Liver (tissue), 9 donors: Measurements from ENCODE around the gene C19orf33. TPM values are rescaled to one million over a fixed set of nuclear protein-coding genes. Genes with fewer than 3 reads are reported as not detected.

Source experiments
- DNase-seq: peaks from one replicate; pipeline ENCODE4 v3.0.0-alpha.2; 2017; ENCODE audit warnings: low spot score
- H3K27ac ChIP-seq, 2 donors: one replicate each; pipeline ENCODE4 v1.7.0; 2013; ENCODE audit warnings: inconsistent platforms in 2 of 2, low read length in 2 of 2, control low read depth in 1 of 2, low read depth in 1 of 2, mild to moderate bottlenecking in 1 of 2
- H3K27me3 ChIP-seq, 4 donors: one replicate each; pipeline versions ENCODE4 v1.6.1 to v1.7.0; 2013; ENCODE audit warnings: low read length in 3 of 4, inconsistent platforms in 1 of 4, mild to moderate bottlenecking in 1 of 4, moderate library complexity in 1 of 4; ENCODE audit not compliant: control insufficient read depth in 4 of 4, insufficient read depth in 4 of 4
- H3K36me3 ChIP-seq, 4 donors: one replicate each; pipeline versions ENCODE4 v1.6.1 to v1.7.0; 2013; ENCODE audit warnings: low read length in 3 of 4, mild to moderate bottlenecking in 3 of 4, low read depth in 1 of 4, moderate library complexity in 1 of 4; ENCODE audit not compliant: control insufficient read depth in 4 of 4, insufficient read depth in 3 of 4
- H3K4me1 ChIP-seq, 4 donors: one replicate each; pipeline versions ENCODE4 v1.6.1 to v1.7.0; 2013; ENCODE audit warnings: low read length in 3 of 4, mild to moderate bottlenecking in 3 of 4, moderate library complexity in 1 of 4; ENCODE audit not compliant: control insufficient read depth in 4 of 4, insufficient read depth in 4 of 4
- H3K4me3 ChIP-seq, 3 donors: one replicate each; pipeline versions ENCODE4 v1.6.1 to v1.7.0; 2013; ENCODE audit warnings: low read length in 3 of 3, control low read depth in 1 of 3, low read depth in 1 of 3, mild to moderate bottlenecking in 1 of 3
- H3K9ac ChIP-seq, 2 donors: one replicate each; pipeline ENCODE4 v1.7.0; 2013; ENCODE audit warnings: low read length in 2 of 2, mild to moderate bottlenecking in 2 of 2, moderate library complexity in 2 of 2, control low read depth in 1 of 2, low read depth in 1 of 2
- H3K9me3 ChIP-seq, 4 donors: one replicate each; pipeline versions ENCODE4 v1.6.1 to v1.7.0; 2013; ENCODE audit warnings: low read length in 3 of 4; ENCODE audit not compliant: control insufficient read depth in 4 of 4
- EGR1 ChIP-seq, 2 donors: IDR thresholded peaks; 2 replicates each; pipeline ENCODE4 v1.6.1; 2016 to 2018; ENCODE audit warnings: antibody characterized with exemption in 2 of 2, low read depth in 2 of 2
- FOXA1 ChIP-seq: IDR thresholded peaks from 2 replicates; pipeline ENCODE4 v1.6.1; 2016; ENCODE audit warnings: antibody characterized with exemption
- FOXA2 ChIP-seq: IDR thresholded peaks from 2 replicates; pipeline ENCODE4 v1.6.1; 2016; ENCODE audit warnings: antibody characterized with exemption
- GABPA ChIP-seq, 2 donors: IDR thresholded peaks in 1 of 2; conservative IDR thresholded peaks in 1 of 2; 2 replicates each; pipeline ENCODE4 v1.6.1; 2016; ENCODE audit warnings: antibody characterized with exemption in 2 of 2, mild to moderate bottlenecking in 1 of 2, moderate library complexity in 1 of 2
- HNF4A ChIP-seq, 2 donors: conservative IDR thresholded peaks; 2 replicates each; pipeline ENCODE4 v1.6.1; 2016; ENCODE audit warnings: antibody characterized with exemption in 2 of 2, mild to moderate bottlenecking in 2 of 2
- HNF4G ChIP-seq: IDR thresholded peaks from 2 replicates; pipeline ENCODE4 v1.6.1; 2016; ENCODE audit warnings: antibody characterized with exemption
- NR2F2 ChIP-seq: IDR thresholded peaks from 2 replicates; pipeline ENCODE4 v1.6.1; 2016; ENCODE audit warnings: antibody characterized with exemption
- RAD21 ChIP-seq, 2 donors: IDR thresholded peaks; 2 replicates each; pipeline ENCODE4 v1.6.1; 2016; ENCODE audit warnings: antibody characterized with exemption in 2 of 2, mild to moderate bottlenecking in 2 of 2
- SP1 ChIP-seq: IDR thresholded peaks from 2 replicates; pipeline ENCODE4 v1.6.1; 2018; ENCODE audit warnings: antibody characterized with exemption, mild to moderate bottlenecking
- TAF1 ChIP-seq: conservative IDR thresholded peaks from 2 replicates; pipeline ENCODE4 v1.6.1; 2016; ENCODE audit warnings: antibody characterized with exemption, mild to moderate bottlenecking
- YY1 ChIP-seq: IDR thresholded peaks from 2 replicates; pipeline ENCODE4 v1.6.1; 2016; ENCODE audit warnings: antibody characterized with exemption, mild to moderate bottlenecking
- WGBS: extraction: QIAGEN DNeasy Blood & Tissue Kit; methylation state at CpG from one replicate; pipeline ENCODE4 v1.1.7; 2013; 5-methylcytosine and 5-hydroxymethylcytosine counted together
- polyA plus RNA-seq, 2 donors: library from polyadenylated mRNA; stranded (reverse) in 1 of 2; unstranded in 1 of 2; fragments of 200-250 nt in 1 of 2; fragments of >200 nt in 1 of 2; fragmentation: Nextera tagmentation in 1 of 2; extraction: Ambion mirVana in 1 of 2; gene quantifications; one replicate each; pipeline versions ENCODE4 v1.2.1 to v1.2.3, GENCODE V29; 2013 to 2015
- total RNA-seq, 2 donors: library from RNA; depleted of rRNA; stranded (reverse); fragments of >200 nt; gene quantifications; one replicate each; pipeline ENCODE4 v1.2.3, GENCODE V29; 2014
- TF ChIP-seq, protein P1 (sequence below): IDR thresholded peaks from 2 replicates; pipeline ENCODE4 v1.6.1; 2016; ENCODE audit warnings: antibody characterized with exemption
- TF ChIP-seq, protein P2 (sequence below): IDR thresholded peaks from 2 replicates; pipeline ENCODE4 v1.6.1; 2016; ENCODE audit warnings: antibody characterized with exemption
- TF ChIP-seq, protein P3 (sequence below): fragments of 150-350 bp; IDR thresholded peaks from 2 replicates; pipeline ENCODE4 v1.5.1; 2017; ENCODE audit warnings: improper control_type of control experiment, low read depth, low read length; ENCODE audit not compliant: missing input control
- TF ChIP-seq, protein P4 (sequence below): IDR thresholded peaks from 2 replicates; pipeline ENCODE4 v1.6.1; 2016; ENCODE audit warnings: antibody characterized with exemption, mild to moderate bottlenecking
- TF ChIP-seq, protein P5 (sequence below): IDR thresholded peaks from 2 replicates; pipeline ENCODE4 v1.6.1; 2016; ENCODE audit warnings: antibody characterized with exemption
- donor health status: healthy.
- donor health status: healthy.
- donor health status: healthy.
- donor health status: healthy.
- donor health status: healthy.

The C19orf33 gene
- total and polyA plus RNA-seq, 4 donors = 0.36 to 1.6 TPM; not detected in 2

DNA sequence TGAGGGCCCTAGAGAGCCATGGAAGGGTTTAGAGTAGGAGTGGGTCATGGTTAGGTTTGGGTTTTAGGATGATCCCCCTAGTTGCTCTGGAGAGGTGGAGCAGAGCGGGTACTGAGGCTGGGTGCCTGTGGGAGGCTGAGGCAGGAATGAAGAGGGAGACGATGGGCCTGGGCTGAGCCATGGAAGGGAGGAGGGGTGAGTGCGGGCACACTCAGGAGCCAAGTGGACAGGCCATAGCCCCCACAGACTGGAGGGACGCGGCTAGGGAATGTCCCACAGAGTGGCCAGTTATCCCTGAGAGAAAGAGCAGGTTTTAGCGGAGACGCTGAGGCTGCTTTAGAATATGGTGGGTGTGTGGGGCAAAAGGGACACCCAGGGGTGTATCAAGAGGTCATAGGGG is 25.6 kb downstream of the C19orf33 start:
- H3K27me3 ChIP-seq = no peaks in the 10 kb centered on the region
- DNase-seq = no peak
- peaks cover 0 to 10% (median under 1%) of the 10 kb centered on the region in 4 donors for H3K36me3 ChIP-seq
- no peak overlapping the region for H3K4me3 ChIP-seq
- no peaks in the 10 kb centered on the region for H3K9me3 ChIP-seq
- H3K27ac ChIP-seq = no peak overlapping the region
- no peak overlapping the region for H3K9ac ChIP-seq
- no peak for TF ChIP-seq YY1
- TF ChIP-seq, protein P1, sequence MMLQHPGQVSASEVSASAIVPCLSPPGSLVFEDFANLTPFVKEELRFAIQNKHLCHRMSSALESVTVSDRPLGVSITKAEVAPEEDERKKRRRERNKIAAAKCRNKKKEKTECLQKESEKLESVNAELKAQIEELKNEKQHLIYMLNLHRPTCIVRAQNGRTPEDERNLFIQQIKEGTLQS = no peak
- no peak for TF ChIP-seq GABPA (IDR thresholded peaks at IDR 0.05 in 1 of 2, conservative IDR thresholded peaks at IDR 0.05 in 1 of 2)
- no peak for TF ChIP-seq FOXA1
- TF ChIP-seq, protein P2, sequence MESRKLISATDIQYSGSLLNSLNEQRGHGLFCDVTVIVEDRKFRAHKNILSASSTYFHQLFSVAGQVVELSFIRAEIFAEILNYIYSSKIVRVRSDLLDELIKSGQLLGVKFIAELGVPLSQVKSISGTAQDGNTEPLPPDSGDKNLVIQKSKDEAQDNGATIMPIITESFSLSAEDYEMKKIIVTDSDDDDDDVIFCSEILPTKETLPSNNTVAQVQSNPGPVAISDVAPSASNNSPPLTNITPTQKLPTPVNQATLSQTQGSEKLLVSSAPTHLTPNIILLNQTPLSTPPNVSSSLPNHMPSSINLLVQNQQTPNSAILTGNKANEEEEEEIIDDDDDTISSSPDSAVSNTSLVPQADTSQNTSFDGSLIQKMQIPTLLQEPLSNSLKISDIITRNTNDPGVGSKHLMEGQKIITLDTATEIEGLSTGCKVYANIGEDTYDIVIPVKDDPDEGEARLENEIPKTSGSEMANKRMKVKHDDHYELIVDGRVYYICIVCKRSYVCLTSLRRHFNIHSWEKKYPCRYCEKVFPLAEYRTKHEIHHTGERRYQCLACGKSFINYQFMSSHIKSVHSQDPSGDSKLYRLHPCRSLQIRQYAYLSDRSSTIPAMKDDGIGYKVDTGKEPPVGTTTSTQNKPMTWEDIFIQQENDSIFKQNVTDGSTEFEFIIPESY = no peak
- no peak for TF ChIP-seq NR2F2
- no peak for TF ChIP-seq SP1
- TF ChIP-seq, protein P3, sequence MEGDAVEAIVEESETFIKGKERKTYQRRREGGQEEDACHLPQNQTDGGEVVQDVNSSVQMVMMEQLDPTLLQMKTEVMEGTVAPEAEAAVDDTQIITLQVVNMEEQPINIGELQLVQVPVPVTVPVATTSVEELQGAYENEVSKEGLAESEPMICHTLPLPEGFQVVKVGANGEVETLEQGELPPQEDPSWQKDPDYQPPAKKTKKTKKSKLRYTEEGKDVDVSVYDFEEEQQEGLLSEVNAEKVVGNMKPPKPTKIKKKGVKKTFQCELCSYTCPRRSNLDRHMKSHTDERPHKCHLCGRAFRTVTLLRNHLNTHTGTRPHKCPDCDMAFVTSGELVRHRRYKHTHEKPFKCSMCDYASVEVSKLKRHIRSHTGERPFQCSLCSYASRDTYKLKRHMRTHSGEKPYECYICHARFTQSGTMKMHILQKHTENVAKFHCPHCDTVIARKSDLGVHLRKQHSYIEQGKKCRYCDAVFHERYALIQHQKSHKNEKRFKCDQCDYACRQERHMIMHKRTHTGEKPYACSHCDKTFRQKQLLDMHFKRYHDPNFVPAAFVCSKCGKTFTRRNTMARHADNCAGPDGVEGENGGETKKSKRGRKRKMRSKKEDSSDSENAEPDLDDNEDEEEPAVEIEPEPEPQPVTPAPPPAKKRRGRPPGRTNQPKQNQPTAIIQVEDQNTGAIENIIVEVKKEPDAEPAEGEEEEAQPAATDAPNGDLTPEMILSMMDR = no peak
- TF ChIP-seq, protein P4, sequence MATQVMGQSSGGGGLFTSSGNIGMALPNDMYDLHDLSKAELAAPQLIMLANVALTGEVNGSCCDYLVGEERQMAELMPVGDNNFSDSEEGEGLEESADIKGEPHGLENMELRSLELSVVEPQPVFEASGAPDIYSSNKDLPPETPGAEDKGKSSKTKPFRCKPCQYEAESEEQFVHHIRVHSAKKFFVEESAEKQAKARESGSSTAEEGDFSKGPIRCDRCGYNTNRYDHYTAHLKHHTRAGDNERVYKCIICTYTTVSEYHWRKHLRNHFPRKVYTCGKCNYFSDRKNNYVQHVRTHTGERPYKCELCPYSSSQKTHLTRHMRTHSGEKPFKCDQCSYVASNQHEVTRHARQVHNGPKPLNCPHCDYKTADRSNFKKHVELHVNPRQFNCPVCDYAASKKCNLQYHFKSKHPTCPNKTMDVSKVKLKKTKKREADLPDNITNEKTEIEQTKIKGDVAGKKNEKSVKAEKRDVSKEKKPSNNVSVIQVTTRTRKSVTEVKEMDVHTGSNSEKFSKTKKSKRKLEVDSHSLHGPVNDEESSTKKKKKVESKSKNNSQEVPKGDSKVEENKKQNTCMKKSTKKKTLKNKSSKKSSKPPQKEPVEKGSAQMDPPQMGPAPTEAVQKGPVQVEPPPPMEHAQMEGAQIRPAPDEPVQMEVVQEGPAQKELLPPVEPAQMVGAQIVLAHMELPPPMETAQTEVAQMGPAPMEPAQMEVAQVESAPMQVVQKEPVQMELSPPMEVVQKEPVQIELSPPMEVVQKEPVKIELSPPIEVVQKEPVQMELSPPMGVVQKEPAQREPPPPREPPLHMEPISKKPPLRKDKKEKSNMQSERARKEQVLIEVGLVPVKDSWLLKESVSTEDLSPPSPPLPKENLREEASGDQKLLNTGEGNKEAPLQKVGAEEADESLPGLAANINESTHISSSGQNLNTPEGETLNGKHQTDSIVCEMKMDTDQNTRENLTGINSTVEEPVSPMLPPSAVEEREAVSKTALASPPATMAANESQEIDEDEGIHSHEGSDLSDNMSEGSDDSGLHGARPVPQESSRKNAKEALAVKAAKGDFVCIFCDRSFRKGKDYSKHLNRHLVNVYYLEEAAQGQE = no peak
- no peak for TF ChIP-seq FOXA2
- TF ChIP-seq, protein P5, sequence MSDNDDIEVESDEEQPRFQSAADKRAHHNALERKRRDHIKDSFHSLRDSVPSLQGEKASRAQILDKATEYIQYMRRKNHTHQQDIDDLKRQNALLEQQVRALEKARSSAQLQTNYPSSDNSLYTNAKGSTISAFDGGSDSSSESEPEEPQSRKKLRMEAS = no peak
- TF ChIP-seq RAD21 (IDR thresholded peaks at IDR 0.05) = no peak
- TF ChIP-seq HNF4A (conservative IDR thresholded peaks at IDR 0.05) = no peak
- no peak for TF ChIP-seq HNF4G
- TF ChIP-seq TAF1 = no peak
- TF ChIP-seq EGR1 (IDR thresholded peaks at IDR 0.05; ENCODE audit: low read depth in 2 of 2) = no peak
- no peaks in the 10 kb centered on the region for H3K4me1 ChIP-seq
- WGBS = 95% methylated on average over 7 of the region's 7 CpGs

DNA sequence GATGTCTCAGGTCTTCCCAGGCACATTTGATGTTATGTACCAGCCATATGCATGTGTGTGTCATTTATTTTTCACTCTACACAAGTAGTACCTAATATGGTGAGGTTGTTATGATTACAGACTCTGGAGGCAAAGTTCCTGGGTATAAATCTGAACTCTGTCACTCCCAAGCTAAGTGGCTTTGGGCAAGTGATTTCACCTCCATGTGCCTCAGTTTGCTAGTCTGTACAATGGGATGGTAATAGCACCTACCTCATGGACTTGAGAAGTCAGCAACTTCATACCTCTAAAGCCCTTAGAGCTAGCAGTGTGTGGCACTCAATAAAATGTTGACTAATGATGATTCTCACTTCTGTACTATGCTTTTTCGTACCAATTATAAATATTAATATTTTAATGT is 27.7 kb downstream of the C19orf33 start:
- Histone ChIP-seq H3K27me3 (no peaks in the 10 kb centered on the region), H3K36me3 (peaks cover 0 to 10% (median under 1%) of the 10 kb centered on the region in 4 donors), H3K9me3 (no peaks in the 10 kb centered on the region), H3K4me3 (no peak overlapping the region), H3K27ac (no peak overlapping the region), H3K9ac (no peak overlapping the region), H3K4me1 (peaks cover 0 to 9% (median 0%) of the 10 kb centered on the region in 4 donors)
- TF ChIP-seq, protein P4 = no peak
- TF ChIP-seq YY1 (no peak), FOXA2 (no peak), EGR1 (IDR thresholded peaks at IDR 0.05; ENCODE audit: low read depth in 2 of 2) (no peak), TAF1 (no peak), HNF4A (conservative IDR thresholded peaks at IDR 0.05) (no peak), FOXA1 (no peak), SP1 (no peak), GABPA (IDR thresholded peaks at IDR 0.05 in 1 of 2, conservative IDR thresholded peaks at IDR 0.05 in 1 of 2) (no peak)
- TF ChIP-seq, protein P1 = no peak
- WGBS = 76% methylated on average over 1 of the region's 1 CpG
- DNase-seq = no peak
